ENCODE results near the gene SLC44A3.

SLC44A3 gene

DNA sequence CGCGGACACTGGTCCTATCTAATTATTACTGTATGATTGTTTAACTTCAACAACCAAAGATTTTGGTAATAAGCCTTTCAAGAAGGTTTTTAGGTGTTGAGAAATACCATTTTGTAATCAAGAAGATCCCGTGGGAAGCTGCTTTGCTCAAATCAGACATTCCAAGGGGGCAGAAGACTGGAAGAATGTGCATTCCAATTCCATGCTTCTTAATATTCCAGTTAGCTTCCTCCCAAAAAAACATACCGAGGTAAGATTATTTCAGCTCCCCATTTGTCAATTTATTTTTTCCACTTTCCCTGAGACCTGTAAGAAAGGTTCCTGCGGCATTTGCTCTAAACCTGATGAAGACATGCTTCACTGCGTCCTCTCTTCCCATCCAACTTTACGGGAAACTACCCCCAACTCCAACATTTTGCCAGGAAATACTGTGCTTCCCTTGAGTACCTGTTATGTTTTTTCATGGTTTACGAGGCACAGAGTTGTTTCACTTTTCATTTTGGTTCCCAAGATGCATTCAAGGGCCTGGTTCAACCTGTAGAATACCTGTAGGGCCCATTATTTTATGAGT, 102.7 kb downstream of the SLC44A3 start:
- H3K4me3 ChIP-seq (ENCODE audit: low read depth, low read length), result no peak overlapping the region
- H3K27me3 ChIP-seq (ENCODE audit: insufficient read depth, low read depth, severe bottlenecking), result no peaks in the 10 kb centered on the region
- TF ChIP-seq, protein P1, sequence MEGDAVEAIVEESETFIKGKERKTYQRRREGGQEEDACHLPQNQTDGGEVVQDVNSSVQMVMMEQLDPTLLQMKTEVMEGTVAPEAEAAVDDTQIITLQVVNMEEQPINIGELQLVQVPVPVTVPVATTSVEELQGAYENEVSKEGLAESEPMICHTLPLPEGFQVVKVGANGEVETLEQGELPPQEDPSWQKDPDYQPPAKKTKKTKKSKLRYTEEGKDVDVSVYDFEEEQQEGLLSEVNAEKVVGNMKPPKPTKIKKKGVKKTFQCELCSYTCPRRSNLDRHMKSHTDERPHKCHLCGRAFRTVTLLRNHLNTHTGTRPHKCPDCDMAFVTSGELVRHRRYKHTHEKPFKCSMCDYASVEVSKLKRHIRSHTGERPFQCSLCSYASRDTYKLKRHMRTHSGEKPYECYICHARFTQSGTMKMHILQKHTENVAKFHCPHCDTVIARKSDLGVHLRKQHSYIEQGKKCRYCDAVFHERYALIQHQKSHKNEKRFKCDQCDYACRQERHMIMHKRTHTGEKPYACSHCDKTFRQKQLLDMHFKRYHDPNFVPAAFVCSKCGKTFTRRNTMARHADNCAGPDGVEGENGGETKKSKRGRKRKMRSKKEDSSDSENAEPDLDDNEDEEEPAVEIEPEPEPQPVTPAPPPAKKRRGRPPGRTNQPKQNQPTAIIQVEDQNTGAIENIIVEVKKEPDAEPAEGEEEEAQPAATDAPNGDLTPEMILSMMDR (IDR thresholded peaks at IDR 0.05; ENCODE audit: low read depth, low read length), result no peak
- no peak overlapping the region for H3K27ac ChIP-seq
- H3K9me3 ChIP-seq (ENCODE audit: severe bottlenecking), result no peaks in the 10 kb centered on the region
- no peaks in the 10 kb centered on the region for H3K36me3 ChIP-seq
- no peak for DNase-seq

DNA sequence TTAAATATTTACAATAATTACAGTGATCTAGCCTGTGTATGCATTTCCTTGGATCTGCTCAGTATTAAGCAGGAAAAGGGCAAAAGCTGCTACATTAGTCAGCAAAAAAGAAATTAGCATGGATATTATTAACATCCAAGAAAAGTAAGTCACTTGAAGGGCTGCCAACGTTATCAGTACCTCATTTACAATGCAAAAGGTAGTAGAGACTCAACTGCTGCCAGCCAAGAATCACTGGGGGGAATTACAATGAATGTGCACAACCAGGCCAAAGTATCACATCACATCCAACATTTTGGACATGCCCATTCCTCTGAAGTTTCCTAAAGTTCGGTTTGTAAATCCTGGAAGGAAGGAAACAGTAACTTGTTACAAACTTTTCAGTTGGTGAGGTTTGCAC, 104.8 kb downstream of the SLC44A3 start:
- Histone ChIP-seq H3K27ac (no peak overlapping the region), H3K9me3 (ENCODE audit: severe bottlenecking) (no peaks in the 10 kb centered on the region), H3K36me3 (no peaks in the 10 kb centered on the region), H3K4me3 (ENCODE audit: low read depth, low read length) (peak overlapping the region; percentile 77), H3K27me3 (ENCODE audit: insufficient read depth, low read depth, severe bottlenecking) (no peaks in the 10 kb centered on the region)
- no peak for DNase-seq
- TF ChIP-seq, protein P1 (IDR thresholded peaks at IDR 0.05; ENCODE audit: low read depth, low read length), result no peak

DNA sequence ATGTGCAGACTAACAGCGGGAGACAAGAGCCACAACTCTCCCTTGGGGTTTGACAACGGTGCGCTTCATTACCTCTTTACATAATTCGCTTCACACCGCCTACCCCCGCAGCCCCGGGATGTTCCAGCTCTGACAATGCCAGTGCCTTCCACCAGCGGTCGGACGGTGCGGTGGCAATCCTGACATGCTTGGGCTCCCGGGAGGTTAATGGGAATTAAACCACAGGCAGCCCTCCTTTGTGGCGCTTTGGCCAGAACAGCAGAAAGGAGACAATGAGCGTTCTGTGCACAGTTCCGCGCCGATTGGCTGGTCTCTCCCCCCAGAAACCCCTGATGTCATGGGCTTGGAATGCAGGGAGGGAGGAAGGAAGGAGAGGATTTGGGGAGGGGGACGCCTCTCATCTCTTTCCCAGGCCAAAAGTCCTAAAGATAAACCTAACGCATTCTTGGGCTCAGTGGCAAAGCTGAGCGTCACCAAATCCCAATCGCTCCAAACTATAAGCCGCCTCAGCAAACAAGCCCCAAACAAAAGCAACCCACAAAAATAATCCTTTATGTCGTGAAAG, 105.5 kb downstream of the SLC44A3 start:
- TF ChIP-seq, protein P1 (IDR thresholded peaks at IDR 0.05; ENCODE audit: low read depth, low read length), result peak; percentile 12; the same call in 1 of the 2 replicates
- H3K27me3 ChIP-seq (ENCODE audit: insufficient read depth, low read depth, severe bottlenecking), result no peaks in the 10 kb centered on the region
- peak; percentile 62 for DNase-seq

DNA sequence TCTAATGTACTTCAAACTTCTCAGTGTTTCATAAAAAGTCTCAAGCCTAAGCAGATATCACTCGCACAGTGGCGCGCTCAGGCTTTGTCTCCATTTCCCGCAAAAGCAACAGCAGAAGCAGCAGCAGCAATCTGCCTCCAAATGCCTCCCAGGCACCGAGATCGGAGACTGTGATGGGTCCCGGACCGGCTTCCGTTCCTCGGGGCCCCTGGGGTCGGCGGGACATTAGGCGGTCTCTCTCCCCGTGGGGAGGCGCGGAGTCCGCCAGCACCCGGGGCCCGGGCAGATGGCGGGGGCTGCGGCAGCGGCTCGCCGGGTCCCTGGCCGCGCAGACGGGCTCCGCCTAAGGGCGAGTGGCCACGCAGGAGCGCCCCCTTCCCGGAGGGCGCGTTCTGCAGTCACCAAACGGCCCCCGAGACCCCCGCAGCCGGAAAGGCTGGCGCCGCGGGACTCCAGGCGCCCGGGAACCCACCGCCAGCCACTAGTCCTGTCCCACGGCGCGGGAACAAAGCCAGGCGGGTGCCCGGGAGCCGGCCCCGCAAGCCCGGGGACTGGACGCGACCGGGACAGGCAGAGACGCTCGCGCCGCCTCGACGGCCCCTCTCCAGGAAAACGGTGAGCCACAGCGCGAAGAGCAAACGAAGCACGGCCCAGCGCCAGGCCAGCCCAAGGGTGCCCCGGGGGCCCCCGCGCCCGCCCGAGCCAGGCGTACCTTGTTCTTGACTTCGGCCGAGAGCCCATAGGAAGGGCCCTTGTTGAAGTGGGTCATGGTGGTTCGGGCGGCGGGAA, 106.2 kb downstream of the SLC44A3 start:
- no peaks in the 10 kb centered on the region for H3K27me3 ChIP-seq (ENCODE audit: insufficient read depth, low read depth, severe bottlenecking)
- TF ChIP-seq, protein P1 (IDR thresholded peaks at IDR 0.05; ENCODE audit: low read depth, low read length), result peak; percentile 63
- H3K9me3 ChIP-seq (ENCODE audit: severe bottlenecking), result no peaks in the 10 kb centered on the region
- no peaks in the 10 kb centered on the region for H3K36me3 ChIP-seq
- H3K4me3 ChIP-seq (ENCODE audit: low read depth, low read length), result peak overlapping the region; percentile 77
- DNase-seq, result peak; percentile 64
- peak overlapping the region; percentile 86 for H3K27ac ChIP-seq

More for the DNA sequence above, 105.5 kb downstream of the SLC44A3 start:
- H3K9me3 ChIP-seq (ENCODE audit: severe bottlenecking), result no peaks in the 10 kb centered on the region
- H3K4me3 ChIP-seq (ENCODE audit: low read depth, low read length), result peak overlapping the region; percentile 77
- peak overlapping the region; percentile 86 for H3K27ac ChIP-seq
- no peaks in the 10 kb centered on the region for H3K36me3 ChIP-seq

DNA sequence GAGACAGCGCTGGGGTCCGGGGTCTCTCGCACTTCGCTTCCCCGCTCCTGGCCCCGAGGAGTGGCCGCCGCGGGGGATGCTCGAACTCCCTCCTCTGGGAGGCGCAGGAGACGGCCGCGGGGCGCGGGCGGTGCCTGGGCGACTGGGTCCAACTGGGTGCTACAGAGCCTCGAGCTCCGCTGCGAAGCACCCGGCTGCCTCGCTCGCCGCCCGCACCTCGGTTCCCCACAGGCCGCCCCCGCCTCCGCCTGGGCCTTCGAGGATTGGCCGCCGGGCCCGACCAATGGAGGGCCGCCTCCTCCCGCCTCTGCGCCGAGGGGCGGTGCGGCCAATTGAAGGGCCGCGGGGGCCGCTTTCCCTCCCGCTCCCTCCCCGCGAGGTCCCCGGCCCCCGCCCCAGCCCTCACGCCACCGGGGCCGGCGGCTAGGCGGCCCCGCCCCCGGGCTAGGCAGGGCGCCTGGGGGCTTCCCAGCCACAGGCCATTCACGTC, 106.8 kb downstream of the SLC44A3 start, which contains the start of gene CNN3:
TSS of gene CNN3 (minus strand) at position 196 of the 490 bp plus-strand sequence. CDS start 216 bp downstream, outside the sequence.
- TF ChIP-seq, protein P1 (IDR thresholded peaks at IDR 0.05; ENCODE audit: low read depth, low read length), result no peak
- Histone ChIP-seq H3K36me3 (no peaks in the 10 kb centered on the region), H3K9me3 (ENCODE audit: severe bottlenecking) (no peaks in the 10 kb centered on the region), H3K27ac (peak within 1 kb of the TSS; percentile 86), H3K27me3 (ENCODE audit: insufficient read depth, low read depth, severe bottlenecking) (no peaks in the 10 kb centered on the region), H3K4me3 (ENCODE audit: low read depth, low read length) (peak within 1 kb of the TSS; percentile 77)
- peak; percentile 85 for DNase-seq

All from WERI-Rb-1 (cell line).